ENCODE measurements around the gene MAGI2.

GRCh38 chr7:78530351-78530750 is 923.1 kb downstream of the MAGI2 start:
- TF ChIP-seq POLR2A (IDR thresholded peaks at IDR 0.05) (no peak), CTCF (IDR thresholded peaks at IDR 0.05) (no peak), EP300 (IDR thresholded peaks at IDR 0.05) (no peak)

All from ovary (tissue), 3 donors.